Right lobe of liver (tissue), 4 donors: Measurements from ENCODE around the gene ZNF586.

Experiments
- CTCF ChIP-seq, 4 donors: fragments of 200-600 bp in 3 of 4; fragments of 450-650 bp in 1 of 4; IDR thresholded peaks; one replicate each; pipeline versions ENCODE4 v1.5.1 to v1.8.0; 2016 to 2022; ENCODE audit warnings: antibody characterized with exemption in 4 of 4, mild to moderate bottlenecking in 2 of 4
- POLR2A ChIP-seq: fragments of 450-650 bp; IDR thresholded peaks from one replicate; pipeline ENCODE4 v1.6.1; 2017; ENCODE audit warnings: antibody characterized with exemption, mild to moderate bottlenecking
- donor health status: DM: no; HTN: no; CAD: no.
- donor health status: DM: no; HTN: no; CAD: no.
- donor health status: DM: no; HTN: yes; CAD: no.

- TF ChIP-seq CTCF (IDR thresholded peaks at IDR 0.05) = no peak
- no peak for TF ChIP-seq POLR2A
Measured at GRCh38 chr19:57778336-57778735, 8.9 kb downstream of the ZNF586 start.
